ENCODE measurements around the gene GATA5.

Gene GATA5

GRCh38 chr20:62517168-62517567, 41.4 kb upstream of the GATA5 start:
- Histone ChIP-seq H3K9me3 (ENCODE audit: low read depth, low read length) (no peaks in the 10 kb centered on the region), H3K4me3 (no peak overlapping the region), H3K36me3 (ENCODE audit: insufficient read depth, low read length) (no peaks in the 10 kb centered on the region), H3K9ac (ENCODE audit: insufficient read length) (no peak overlapping the region), H3K27ac (no peak overlapping the region)
- DNase-seq (ENCODE audit: low read depth, low spot score): no peak
- TF ChIP-seq POLR2AphosphoS5 (IDR thresholded peaks at IDR 0.05; ENCODE audit: borderline replicate concordance, low read depth, low read length): no peak
- no peak for TF ChIP-seq FOXP2 (optimal IDR thresholded peaks at IDR 0.05; ENCODE audit: control extremely low read depth, extremely low read length, insufficient read depth)
- TF ChIP-seq EZH2 (IDR thresholded peaks at IDR 0.05): no peak

GRCh38 chr20:62516338-62516737, 40.5 kb upstream of the GATA5 start:
- H3K27ac ChIP-seq: no peak overlapping the region
- no peaks in the 10 kb centered on the region for H3K36me3 ChIP-seq (ENCODE audit: insufficient read depth, low read length)
- H3K9ac ChIP-seq (ENCODE audit: insufficient read length): no peak overlapping the region
- no peaks in the 10 kb centered on the region for H3K9me3 ChIP-seq (ENCODE audit: low read depth, low read length)
- no peak for DNase-seq (ENCODE audit: low read depth, low spot score)
- no peak overlapping the region for H3K4me3 ChIP-seq
- TF ChIP-seq FOXP2 (optimal IDR thresholded peaks at IDR 0.05; ENCODE audit: control extremely low read depth, extremely low read length, insufficient read depth) (no peak), EZH2 (IDR thresholded peaks at IDR 0.05) (no peak), POLR2AphosphoS5 (IDR thresholded peaks at IDR 0.05; ENCODE audit: borderline replicate concordance, low read depth, low read length) (no peak)

GRCh38 chr20:62515826-62516225, 40.0 kb upstream of the GATA5 start:
- TF ChIP-seq FOXP2 (optimal IDR thresholded peaks at IDR 0.05; ENCODE audit: control extremely low read depth, extremely low read length, insufficient read depth): no peak
- TF ChIP-seq POLR2AphosphoS5 (IDR thresholded peaks at IDR 0.05; ENCODE audit: borderline replicate concordance, low read depth, low read length): no peak
- no peak for TF ChIP-seq EZH2 (IDR thresholded peaks at IDR 0.05)
- Histone ChIP-seq H3K9me3 (ENCODE audit: low read depth, low read length) (no peaks in the 10 kb centered on the region), H3K27ac (no peak overlapping the region), H3K4me3 (no peak overlapping the region), H3K36me3 (ENCODE audit: insufficient read depth, low read length) (no peaks in the 10 kb centered on the region), H3K9ac (ENCODE audit: insufficient read length) (no peak overlapping the region)
- no peak for DNase-seq (ENCODE audit: low read depth, low spot score)

GRCh38 chr20:62515280-62515679, 39.5 kb upstream of the GATA5 start:
- no peaks in the 10 kb centered on the region for H3K9me3 ChIP-seq (ENCODE audit: low read depth, low read length)
- no peak overlapping the region for H3K27ac ChIP-seq
- DNase-seq (ENCODE audit: low read depth, low spot score): no peak
- H3K9ac ChIP-seq (ENCODE audit: insufficient read length): no peak overlapping the region
- H3K36me3 ChIP-seq (ENCODE audit: insufficient read depth, low read length): no peaks in the 10 kb centered on the region
- H3K4me3 ChIP-seq: no peak overlapping the region
- no peak for TF ChIP-seq FOXP2 (optimal IDR thresholded peaks at IDR 0.05; ENCODE audit: control extremely low read depth, extremely low read length, insufficient read depth)
- no peak for TF ChIP-seq POLR2AphosphoS5 (IDR thresholded peaks at IDR 0.05; ENCODE audit: borderline replicate concordance, low read depth, low read length)
- TF ChIP-seq EZH2 (IDR thresholded peaks at IDR 0.05): no peak

GRCh38 chr20:62513991-62514390, 38.2 kb upstream of the GATA5 start:
- no peak overlapping the region for H3K4me3 ChIP-seq
- H3K36me3 ChIP-seq (ENCODE audit: insufficient read depth, low read length): no peaks in the 10 kb centered on the region
- TF ChIP-seq EZH2 (IDR thresholded peaks at IDR 0.05): no peak
- TF ChIP-seq POLR2AphosphoS5 (IDR thresholded peaks at IDR 0.05; ENCODE audit: borderline replicate concordance, low read depth, low read length): no peak
- no peak for TF ChIP-seq FOXP2 (optimal IDR thresholded peaks at IDR 0.05; ENCODE audit: control extremely low read depth, extremely low read length, insufficient read depth)
- no peaks in the 10 kb centered on the region for H3K9me3 ChIP-seq (ENCODE audit: low read depth, low read length)
- no peak for DNase-seq (ENCODE audit: low read depth, low spot score)
- no peak overlapping the region for H3K27ac ChIP-seq
- H3K9ac ChIP-seq (ENCODE audit: insufficient read length): no peak overlapping the region

GRCh38 chr20:62511915-62512610, 36.3 kb upstream of the GATA5 start:
- no peak overlapping the region for H3K4me3 ChIP-seq
- no peak overlapping the region for H3K27ac ChIP-seq
- no peak overlapping the region for H3K9ac ChIP-seq (ENCODE audit: insufficient read length)
- TF ChIP-seq EZH2 (IDR thresholded peaks at IDR 0.05) (no peak), FOXP2 (optimal IDR thresholded peaks at IDR 0.05; ENCODE audit: control extremely low read depth, extremely low read length, insufficient read depth) (no peak), POLR2AphosphoS5 (IDR thresholded peaks at IDR 0.05; ENCODE audit: borderline replicate concordance, low read depth, low read length) (no peak)
- H3K36me3 ChIP-seq (ENCODE audit: insufficient read depth, low read length): no peaks in the 10 kb centered on the region
- H3K9me3 ChIP-seq (ENCODE audit: low read depth, low read length): no peaks in the 10 kb centered on the region
- DNase-seq (ENCODE audit: low read depth, low spot score): no peak

GRCh38 chr20:62511300-62511914, 35.6 kb upstream of the GATA5 start:
- Histone ChIP-seq H3K27ac (no peak overlapping the region), H3K36me3 (ENCODE audit: insufficient read depth, low read length) (no peaks in the 10 kb centered on the region), H3K4me3 (no peak overlapping the region), H3K9me3 (ENCODE audit: low read depth, low read length) (no peaks in the 10 kb centered on the region), H3K9ac (ENCODE audit: insufficient read length) (no peak overlapping the region)
- DNase-seq (ENCODE audit: low read depth, low spot score): no peak
- TF ChIP-seq POLR2AphosphoS5 (IDR thresholded peaks at IDR 0.05; ENCODE audit: borderline replicate concordance, low read depth, low read length): no peak

GRCh38 chr20:62508641-62509051, 32.9 kb upstream of the GATA5 start:
- no peak overlapping the region for H3K4me3 ChIP-seq
- H3K27ac ChIP-seq: no peak overlapping the region
- H3K9ac ChIP-seq (ENCODE audit: insufficient read length): no peak overlapping the region
- no peak for DNase-seq (ENCODE audit: low read depth, low spot score)
- H3K36me3 ChIP-seq (ENCODE audit: insufficient read depth, low read length): no peaks in the 10 kb centered on the region
- H3K9me3 ChIP-seq (ENCODE audit: low read depth, low read length): no peaks in the 10 kb centered on the region
- no peak for TF ChIP-seq FOXP2 (optimal IDR thresholded peaks at IDR 0.05; ENCODE audit: control extremely low read depth, extremely low read length, insufficient read depth)
- no peak for TF ChIP-seq POLR2AphosphoS5 (IDR thresholded peaks at IDR 0.05; ENCODE audit: borderline replicate concordance, low read depth, low read length)
